ENCODE measurements around the gene IGF1. TPM values are rescaled to one million over a fixed set of nuclear protein-coding genes. Genes with fewer than 3 reads are reported as not detected.
"Not testable (repeated sequence)": the region's sequence is repeated elsewhere in the genome, so short reads cannot be mapped to it uniquely, and the experiment has no call there.

IGF1 gene
- total RNA-seq, 1 donor from 2014 or later, result 0.41 TPM

DNA sequence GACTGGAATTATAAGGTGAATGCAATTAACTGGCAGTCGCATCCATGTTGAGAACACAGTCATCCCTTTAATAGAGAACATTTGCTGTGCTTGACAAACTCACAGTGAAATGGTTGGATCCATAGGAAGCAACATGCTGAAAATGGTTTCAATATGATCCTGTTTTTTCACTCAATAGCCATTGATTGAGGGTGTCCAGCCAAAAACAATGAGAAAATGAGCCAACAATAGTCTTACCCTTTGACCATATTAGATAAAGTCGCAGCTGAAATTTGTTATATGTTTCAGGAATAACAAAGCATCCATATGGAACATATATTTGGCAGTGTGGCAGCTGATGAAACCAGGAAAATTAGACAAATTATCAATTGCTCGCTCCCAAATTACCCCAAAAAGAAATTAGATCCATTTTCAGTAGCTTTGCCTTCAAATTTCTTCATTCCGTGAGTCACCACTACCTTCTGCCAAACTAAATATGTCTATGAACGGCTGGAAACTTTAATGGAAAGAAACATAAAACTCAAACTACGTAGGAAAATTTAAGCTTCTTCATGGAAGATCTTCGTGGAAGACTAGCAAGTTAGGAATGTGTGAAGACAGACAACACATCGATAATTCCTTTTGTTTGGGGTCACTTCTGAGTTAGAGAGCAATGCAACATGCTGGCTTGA is 17.4 kb downstream of the IGF1 start:
- intact Hi-C loops (cut with micrococcal nuclease), result no loop called here

DNA sequence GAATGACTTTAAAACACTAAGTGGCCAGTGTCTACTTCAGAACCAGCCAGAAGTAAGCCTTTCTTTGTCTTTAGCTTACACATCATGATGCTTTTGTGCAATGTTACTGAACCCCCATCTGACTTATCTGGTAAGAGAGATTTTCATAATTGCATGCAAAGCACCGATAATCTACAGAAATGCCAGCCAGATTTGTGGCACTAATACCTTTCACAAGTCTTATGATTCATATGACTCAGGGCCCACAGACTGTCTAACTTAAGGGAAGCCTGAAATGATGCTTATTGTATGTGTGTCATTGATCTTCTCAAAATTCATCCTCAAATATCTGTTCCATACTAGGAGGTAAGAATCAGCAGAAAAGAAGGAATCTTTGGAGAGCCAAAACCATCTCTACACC is 18.0 kb downstream of the IGF1 start:
- intact Hi-C loops (cut with micrococcal nuclease), result no loop called here

DNA sequence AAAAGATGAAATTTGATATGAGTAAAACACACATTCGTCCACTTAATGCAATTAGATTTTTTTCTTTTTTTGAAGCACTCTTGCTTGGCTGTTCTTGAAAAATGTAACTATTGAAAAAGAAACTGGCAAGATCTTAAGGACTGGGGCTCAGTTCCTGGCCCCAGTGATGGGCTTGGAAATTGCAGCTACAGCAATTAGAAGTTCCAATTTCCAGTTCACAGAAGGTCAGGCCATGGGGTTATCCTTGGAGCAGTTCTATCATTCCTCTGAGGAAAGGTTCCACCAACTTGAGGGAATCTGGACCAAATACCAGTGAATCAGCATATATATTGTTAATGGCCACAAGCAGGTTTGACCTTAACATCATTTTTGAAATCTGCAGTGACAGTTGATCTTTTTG is 18.9 kb downstream of the IGF1 start:
- intact Hi-C loops (cut with micrococcal nuclease), result no loop called here

DNA sequence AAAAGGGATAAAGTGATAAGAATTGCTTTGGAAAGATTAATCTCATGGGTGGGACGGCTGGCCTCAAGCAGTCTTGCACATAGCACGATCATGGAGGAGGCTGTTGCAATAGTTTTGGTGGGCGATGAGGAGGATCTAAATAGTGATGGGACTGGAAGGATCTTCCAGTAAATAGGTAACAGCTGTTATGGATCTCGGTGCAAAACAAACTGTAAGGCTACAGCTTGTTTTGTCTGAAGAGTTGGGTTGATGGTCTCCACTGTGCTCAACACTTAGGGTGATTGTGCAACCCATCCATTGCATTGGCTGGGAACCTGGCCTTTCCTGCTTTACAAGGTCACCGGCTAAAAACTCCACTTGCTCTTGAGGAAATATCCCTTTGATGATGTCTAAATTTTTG is 21.0 kb downstream of the IGF1 start:
- intact Hi-C loops (cut with micrococcal nuclease), result no loop called here

DNA sequence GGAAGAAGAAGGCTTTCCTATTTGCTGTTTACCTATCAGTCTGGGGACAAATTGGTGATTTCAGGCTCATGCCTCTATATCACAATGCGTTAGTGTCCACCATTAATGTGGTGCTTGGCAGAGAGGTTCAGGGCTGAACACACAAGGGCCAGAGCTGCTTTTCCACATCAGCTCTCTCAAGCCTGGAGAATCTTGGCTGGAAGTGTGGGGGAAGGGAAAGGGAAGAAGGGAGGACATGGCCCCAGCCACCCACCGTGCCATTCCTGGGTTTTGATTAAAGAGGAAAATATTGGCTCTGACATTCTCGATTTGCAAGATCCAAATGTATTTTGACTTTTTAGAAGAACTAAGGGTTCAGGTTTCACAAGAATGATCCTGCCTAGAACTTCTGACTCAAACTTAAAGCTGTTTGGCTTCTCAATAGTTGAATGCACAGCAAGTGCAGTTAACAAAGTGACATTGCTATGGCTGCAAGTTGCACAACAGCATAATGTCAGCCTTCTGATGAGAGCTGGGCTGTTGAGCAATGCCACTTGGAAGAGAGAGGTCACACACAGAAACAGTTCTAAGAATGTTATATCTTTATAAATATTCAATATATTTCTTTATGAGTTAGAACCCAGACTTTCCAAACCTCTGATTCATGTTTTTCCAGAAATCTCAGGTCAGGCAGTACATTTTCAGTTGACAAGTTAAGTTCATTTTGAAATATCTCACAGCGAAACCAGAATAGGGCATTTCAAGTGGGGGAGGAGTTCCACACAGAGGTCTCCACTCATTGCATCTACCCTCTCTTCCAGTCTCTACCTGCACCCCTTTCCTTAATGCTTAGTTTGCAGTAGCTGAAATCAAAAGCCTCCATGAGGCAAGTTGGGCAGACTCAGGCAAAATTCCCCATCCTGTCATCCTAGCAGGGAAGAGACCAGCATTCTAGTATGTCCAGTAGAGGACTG is 25.3 kb downstream of the IGF1 start:
- intact Hi-C loops (cut with micrococcal nuclease), result no loop called here

DNA sequence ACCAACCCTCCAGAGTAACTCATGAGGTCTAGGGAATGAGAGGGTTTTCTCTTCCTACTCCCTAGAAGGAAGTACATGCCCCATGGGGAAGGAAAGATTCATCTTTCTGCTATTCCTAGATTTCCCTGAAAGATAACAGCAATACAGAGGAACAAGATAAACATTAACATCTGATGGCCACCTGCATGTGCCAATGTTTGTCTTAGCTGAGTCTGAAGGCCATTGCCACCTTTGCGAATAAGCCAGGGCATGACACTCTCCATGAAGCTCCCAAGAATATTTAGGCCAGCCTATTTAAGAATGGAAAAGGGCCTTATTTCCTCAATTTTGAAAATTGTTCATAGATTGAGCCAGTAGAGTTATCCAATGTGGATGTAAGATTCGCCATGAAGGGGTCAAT is 26.0 kb downstream of the IGF1 start:
- intact Hi-C loops (cut with micrococcal nuclease), result no loop called here

DNA sequence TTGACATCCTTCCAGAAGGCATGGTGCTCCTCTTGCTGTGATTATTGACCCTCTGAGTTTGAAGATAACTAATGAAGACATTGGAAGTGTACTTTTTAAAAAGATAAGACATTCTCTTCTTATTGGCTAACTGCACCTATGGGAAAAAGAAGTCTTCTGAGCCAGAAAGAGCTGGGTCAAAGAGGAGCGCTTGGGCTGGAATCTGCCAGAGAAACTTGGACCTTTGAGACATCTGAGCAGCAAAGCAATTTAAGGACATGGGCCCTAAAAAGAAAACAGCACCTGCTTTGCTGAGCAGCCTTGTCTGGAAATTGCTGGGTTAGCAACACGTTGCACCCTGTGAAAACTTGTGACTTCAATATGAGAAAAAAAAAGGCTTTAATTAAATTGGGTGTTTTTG is 27.8 kb downstream of the IGF1 start:
- intact Hi-C loops (cut with micrococcal nuclease), result no loop called here

DNA sequence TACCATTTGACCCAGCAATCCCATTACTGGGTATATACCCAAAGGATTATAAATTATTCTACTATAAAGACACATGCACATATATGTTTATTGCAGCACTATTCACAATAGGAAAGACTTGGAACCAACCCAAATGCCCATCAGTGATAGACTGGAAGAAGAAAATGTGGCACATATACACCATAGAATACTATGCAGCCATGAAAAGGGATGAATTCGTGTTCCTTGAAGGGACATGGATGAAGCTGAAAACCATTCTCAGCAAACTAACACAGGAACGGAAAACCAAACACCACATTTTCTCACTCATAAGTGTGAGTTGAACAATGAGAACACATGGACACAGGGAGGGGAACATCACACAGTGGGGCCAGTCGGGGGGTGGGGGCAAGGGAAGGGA is 31.3 kb downstream of the IGF1 start:
- intact Hi-C loops (cut with micrococcal nuclease), result not testable (repeated sequence)

DNA sequence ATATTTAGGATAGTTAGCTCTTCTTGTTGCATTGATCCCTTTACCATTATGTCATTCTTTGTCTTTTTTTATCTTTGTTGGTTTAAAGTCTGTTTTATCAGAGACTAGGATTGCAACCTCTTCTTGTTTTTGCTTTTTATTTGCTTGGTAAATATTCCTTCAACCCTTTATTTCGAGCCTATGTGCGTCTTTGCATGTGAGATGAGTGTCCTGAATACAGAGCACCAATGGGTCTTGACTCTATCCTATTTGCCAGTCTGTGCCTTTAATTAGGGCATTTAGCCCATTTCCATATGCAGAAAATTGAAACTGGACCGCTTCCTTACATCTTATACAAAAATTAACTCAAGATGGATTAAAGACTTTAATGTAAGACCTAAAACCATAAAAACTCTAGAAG is 32.9 kb downstream of the IGF1 start:
- intact Hi-C loops (cut with micrococcal nuclease), result not testable (repeated sequence)

DNA sequence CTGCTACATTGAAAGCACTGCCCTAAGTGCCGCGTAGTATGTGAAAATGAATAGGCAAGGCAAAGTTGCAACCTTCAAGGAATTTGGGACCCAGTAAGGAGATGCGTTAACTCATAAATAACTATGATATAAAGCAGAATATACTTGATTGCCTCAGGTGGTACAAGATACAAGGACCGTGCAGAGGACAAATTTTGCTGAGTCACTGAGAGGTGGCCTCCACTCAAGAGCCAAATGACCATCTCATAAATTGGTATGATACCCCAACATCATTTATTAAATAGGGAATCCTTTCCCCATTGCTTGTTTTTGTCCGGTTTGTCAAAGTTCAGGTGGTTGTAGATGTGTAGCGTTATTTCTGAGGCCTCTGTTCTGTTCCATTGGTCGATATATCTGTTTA is 35.7 kb downstream of the IGF1 start:
- intact Hi-C loops (cut with micrococcal nuclease), result no loop called here

DNA sequence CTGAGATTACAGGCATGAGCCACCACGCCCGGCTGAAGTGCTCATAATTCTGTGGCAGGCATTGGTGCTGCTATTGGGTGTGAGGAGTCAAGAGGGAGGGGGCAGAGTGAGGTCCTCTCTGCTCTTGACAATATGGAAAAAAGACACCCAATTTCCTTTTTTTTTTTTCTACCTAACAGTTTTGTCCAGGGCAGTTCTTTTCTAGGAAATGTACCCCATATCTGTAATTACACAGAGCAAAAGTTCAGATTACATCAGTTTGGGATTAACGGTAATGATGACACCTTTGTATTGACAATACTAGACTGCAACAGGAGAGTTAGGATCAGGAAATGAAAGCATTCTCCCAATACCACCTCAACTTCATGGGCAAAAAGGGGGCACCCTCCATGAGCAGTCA is 36.3 kb downstream of the IGF1 start:
- intact Hi-C loops (cut with micrococcal nuclease), result no loop called here

DNA sequence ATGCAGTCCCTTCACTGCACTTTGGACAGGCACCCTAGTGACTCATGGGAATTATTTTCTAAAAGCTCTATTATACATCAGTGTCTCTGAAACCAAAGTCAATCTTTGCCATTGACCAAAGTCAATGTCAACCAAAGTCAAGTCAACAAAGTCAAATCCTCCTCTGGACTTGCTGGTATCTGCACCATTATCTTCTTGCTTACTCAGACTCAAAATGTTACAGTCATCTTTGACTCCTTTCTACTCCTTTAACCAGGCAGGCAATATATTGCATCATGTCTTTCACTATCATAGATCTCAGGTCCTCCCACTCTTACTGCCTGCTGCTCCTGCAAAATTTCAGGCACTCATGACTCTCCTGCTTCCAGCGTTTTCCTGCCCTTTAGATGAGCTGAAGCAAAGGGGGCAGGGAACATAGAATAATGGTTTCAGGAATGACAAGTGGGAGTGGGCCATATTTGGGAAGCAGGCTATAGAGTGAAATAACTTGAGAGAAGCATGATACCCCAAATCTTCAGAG is 39.2 kb downstream of the IGF1 start:
- intact Hi-C loops (cut with micrococcal nuclease), result no loop called here

DNA sequence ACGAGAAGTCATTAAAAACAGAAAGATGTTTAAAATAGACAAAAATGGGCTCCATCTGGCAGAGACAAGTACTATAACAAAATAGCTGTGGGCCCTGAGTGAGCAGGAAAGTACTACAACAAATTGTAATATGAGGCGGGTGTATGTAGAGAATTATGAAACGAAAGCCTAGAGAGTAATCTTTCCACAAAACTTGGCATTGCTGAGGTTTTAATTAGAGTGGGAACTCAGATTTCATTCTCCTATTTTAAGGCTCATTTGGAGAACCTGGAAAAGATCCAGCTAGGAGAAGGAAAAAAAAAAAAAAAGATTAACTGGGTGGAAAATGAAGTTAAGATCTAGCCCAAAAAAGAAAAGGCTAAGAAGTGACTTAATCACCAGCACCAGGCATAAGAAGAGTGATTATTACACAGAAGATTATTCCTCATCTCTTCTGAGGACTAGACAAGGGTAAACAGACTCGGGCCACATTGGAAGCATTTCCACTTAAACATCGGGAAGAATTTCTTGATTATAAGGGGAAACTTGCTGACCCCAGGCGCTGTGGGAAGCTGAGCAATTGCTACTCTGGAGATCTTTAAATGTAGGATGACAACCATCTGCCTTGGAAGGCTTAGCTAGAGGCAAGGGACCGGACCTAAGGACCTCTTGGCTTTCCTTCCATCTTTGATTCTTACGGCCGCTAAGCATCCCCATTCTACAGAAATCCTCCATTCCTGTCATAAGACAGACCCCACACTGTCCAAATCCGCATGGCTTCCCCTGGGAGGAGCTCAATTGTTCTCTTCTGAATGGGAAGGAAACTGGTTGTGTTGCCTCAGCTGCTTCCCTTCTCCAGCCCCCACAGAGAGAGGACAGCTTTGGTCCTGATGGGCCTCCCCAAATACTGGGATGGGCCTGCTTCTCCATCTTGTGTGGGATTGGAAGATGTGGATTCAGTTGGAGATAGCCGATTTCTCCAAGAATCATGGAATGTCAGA is 40.6 kb downstream of the IGF1 start:
- intact Hi-C loops (cut with micrococcal nuclease), result no loop called here

DNA sequence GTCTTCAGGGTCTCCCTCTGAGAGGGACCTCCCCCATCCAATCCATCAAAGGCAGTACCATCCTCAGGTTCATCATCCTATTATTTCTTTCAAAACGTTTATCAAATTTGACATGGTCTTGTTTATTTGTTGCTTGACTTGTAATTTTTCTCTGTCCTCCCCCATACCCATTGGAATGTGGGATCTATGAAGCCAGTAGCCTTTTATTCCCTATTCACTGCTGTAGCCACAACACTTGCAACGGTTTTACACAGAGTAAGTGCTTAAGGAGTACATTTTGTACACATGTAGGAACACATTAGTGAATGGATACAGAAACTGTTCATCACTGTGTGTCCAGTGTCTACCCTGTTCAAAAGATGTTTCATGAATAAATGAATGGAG is 41.5 kb downstream of the IGF1 start:
- intact Hi-C loops (cut with micrococcal nuclease), result no loop called here

DNA sequence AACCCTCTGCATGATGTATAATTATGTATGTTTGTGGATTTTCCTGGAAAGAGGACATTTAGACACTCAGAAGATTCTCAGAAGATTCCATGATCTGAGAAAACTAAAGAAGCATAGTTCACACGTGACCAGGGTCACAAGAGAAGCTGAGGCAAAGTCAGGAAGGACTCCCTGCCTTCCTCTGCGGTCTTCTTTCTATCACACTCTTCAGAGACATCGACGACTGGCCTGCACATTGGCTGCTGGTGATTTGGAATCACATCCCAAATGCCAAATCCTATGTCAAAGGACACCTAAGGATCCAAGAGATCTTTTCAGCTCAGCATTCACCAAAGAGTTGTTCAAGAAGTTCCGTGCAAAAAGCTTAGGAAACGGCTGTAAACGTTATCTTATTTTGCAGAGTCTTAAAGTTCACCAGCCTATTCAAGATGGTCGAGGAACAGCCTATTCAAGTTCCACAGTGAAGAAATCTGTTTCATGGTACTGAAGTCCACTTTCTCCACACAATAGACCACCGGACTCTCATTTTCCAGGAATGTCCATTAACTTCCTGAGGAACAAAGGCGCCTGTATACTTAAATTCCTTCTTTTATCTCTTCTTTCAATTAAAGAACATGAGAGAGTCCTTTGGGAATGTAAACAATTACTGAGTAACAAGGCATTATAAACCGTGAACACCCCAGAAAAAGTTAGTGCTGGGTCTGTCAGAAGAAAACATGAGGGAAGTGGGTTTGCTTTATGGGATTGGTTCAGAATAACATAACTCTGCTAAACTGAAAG is 42.1 kb downstream of the IGF1 start:
- intact Hi-C loops (cut with micrococcal nuclease), result no loop called here

DNA sequence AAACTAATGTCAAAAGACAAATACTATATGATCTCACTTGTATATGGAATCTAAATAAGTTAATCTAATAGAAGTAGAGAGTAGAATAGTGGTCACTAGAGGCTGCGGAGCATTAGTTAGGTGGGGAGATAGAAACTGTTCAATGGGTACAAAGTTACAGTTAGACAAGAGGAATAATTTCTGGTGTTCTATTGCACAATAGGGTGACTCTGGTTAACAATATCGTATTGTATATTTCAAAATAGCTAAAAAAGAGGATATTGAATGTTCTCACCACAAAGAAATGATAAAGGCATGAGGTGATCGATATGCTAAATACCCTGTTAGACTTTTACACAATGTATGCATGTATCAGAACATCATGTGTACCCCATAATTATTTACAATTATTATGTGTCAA is 42.9 kb downstream of the IGF1 start:
- intact Hi-C loops (cut with micrococcal nuclease), result no loop called here

DNA sequence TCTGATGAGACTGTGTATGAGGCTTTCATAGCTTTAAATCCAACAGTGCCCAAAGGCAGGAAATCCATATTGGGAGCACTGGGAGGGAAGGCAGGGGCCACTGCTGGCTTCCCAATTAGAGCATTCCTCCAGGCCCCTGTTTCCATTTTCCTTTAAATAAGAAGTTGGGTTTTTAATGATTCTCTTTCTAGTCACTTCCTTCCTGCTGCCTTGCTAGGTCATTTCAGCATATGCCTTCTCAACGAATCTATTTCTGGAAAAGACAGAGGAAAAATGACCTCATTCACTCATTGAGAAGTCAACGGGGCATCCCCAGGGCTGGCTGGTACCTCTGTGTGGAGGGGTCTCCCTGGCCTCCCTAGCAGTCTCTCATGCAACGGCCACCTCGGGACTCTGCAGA is 43.5 kb downstream of the IGF1 start:
- intact Hi-C loops (cut with micrococcal nuclease), result no loop called here

DNA sequence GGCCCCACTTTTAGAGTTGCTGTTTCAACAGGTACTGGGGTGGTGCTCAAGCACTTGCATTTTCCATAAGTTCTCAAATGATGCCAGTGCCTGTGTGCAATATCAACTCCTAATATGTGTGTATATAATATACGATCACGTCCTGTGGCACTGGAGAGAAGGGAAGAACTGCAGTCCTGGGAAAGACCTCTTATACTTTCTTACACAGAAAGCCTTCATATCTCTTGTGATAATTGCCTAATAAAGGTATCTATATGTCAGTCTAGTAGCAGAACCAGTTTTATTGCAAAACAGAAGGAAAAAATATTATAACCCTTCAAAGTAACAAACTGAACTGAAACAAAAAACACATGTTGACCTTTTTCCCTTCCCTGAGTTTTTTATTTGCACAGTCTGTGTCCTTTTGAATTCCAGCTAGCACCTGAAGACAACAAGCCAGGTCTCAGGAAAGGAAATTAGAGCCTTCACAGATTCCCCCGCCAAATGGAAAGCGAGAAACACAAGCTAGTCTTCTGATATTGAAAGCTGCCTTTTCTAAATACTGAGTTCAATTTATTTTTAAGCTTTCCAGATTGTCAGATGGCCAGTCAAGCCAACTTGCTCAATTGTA is 44.4 kb downstream of the IGF1 start:
- intact Hi-C loops (cut with micrococcal nuclease), result no loop called here

DNA sequence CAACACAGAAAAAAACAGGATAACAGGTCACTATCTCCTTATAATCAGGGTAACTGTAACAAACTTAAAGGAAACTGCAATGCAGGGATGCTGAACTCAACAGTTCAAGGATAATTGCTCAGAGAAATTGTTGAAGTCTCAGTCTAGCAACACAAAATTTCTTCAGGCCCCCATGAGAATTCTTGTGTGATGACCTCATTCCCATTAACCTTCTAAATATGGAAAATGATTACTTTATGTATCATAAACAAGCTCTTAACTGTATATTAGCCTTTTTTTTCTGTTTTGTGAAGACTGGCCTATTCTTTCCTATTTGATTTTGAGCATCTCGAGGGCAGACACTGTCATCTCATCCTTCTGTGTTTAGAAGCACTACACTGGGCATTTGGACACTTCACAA is 47.1 kb downstream of the IGF1 start:
- intact Hi-C loops (cut with micrococcal nuclease), result no loop called here

DNA sequence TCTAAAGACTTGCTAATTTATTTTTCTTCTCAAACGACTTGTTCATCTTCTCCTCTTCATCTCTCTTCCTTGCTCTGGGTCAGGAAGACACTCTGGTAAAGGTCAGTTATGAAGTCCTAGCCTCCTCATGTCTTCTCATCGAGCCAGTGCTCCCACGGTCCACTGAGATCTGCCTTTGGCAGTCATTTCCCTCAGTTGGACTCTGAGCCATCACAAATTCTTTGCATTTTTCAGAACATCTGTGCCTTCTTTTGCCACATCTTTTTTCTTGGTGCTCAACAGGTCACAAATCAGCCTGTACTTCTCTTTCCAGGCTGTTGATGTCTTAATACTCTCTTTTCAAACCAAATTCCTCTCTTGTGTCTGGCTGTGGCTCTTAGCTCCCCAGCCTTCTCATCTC is 49.7 kb downstream of the IGF1 start:
- intact Hi-C loops (cut with micrococcal nuclease), result no loop called here
